Osteocyte (in vitro differentiated cells): Measurements from ENCODE around the gene CUBN. TPM values are rescaled to one million over a fixed set of nuclear protein-coding genes. Genes with fewer than 3 reads are reported as not detected.

Source experiments
- DNase-seq: peaks from one replicate; pipeline ENCODE4 v3.0.0; 2021; ENCODE audit warnings: mixed read lengths; ENCODE audit not compliant: unreplicated experiment; ENCODE audit errors: extremely low spot score
- H3K27ac Mint-ChIP-seq: one replicate; pipeline ENCODE4 v1.8.0; 2021; ENCODE audit warnings: mild to moderate bottlenecking, mixed read lengths; ENCODE audit not compliant: unreplicated experiment
- H3K27me3 Mint-ChIP-seq: one replicate; pipeline ENCODE4 v1.8.0; 2021; ENCODE audit warnings: mixed read lengths; ENCODE audit not compliant: unreplicated experiment
- H3K36me3 Mint-ChIP-seq: one replicate; pipeline ENCODE4 v1.8.0; 2021; ENCODE audit warnings: mixed read lengths; ENCODE audit not compliant: unreplicated experiment
- H3K4me1 Mint-ChIP-seq: one replicate; pipeline ENCODE4 v1.8.0; 2021; ENCODE audit warnings: mixed read lengths; ENCODE audit not compliant: unreplicated experiment
- H3K4me3 Mint-ChIP-seq: one replicate; pipeline ENCODE4 v1.8.0; 2021; ENCODE audit warnings: mild to moderate bottlenecking, moderate library complexity, mixed read lengths; ENCODE audit not compliant: unreplicated experiment
- H3K9me3 Mint-ChIP-seq: one replicate; pipeline ENCODE4 v1.8.0; 2021; ENCODE audit warnings: mixed read lengths; ENCODE audit not compliant: unreplicated experiment
- CTCF ChIP-seq: fragments of 200-600 bp; sonication (generic); IDR thresholded peaks from 2 replicates; pipeline ENCODE4 v1.5.0; 2021; ENCODE audit warnings: antibody characterized with exemption, mild to moderate bottlenecking, moderate library complexity
- total RNA-seq: library from RNA; stranded (reverse); gene quantifications from 2 replicates; pipeline ENCODE4 v1.2.1, GENCODE V29; 2021

The CUBN gene
- total RNA-seq, 1 donor from 2014 or later, result 1.4 TPM

DNA sequence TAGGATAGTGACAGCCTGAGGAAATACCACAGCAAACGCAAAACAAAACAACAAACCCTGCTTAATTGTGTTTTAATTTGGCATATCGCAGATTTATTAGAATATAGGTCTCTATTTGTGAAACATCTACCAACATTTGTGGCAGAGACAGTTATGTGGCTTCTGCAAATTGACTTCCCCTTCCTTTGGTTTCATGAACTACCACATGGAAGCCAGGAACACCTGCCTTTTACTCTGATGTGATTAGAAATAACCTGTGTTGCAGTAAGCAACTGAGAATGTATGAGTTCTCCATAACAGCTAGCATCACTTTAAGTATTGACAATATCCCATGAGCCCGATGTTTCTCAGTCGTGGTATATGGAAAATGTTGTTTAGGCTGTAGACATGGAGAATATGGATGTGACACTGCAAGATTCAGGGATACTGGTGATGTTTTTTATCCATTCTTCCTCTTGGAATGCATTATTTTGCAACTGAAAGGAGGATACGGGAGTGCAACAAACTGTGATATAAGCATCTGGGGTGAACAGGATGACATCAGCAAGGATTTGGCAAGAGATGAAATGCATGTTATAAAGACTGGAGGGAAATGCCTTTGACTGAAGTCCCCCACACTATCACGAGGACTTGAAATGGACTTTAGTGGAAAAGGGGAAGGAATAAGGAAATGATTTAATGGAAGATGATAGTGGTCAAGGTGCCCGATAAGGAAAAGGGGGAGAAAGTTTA, 95.9 kb downstream of the CUBN start:
- H3K36me3 Mint-ChIP-seq, result no peaks in the 10 kb centered on the region
- no peak for DNase-seq
- TF ChIP-seq CTCF, result no peak
- H3K27me3 Mint-ChIP-seq, result no peaks in the 10 kb centered on the region
- no peaks in the 10 kb centered on the region for H3K9me3 Mint-ChIP-seq
- H3K27ac Mint-ChIP-seq, result no peak overlapping the region
- H3K4me3 Mint-ChIP-seq, result no peak overlapping the region
- peaks cover 15% of the 10 kb centered on the region for H3K4me1 Mint-ChIP-seq

GRCh38 chr10:17031637-17032635, 97.7 kb downstream of the CUBN start:
- H3K36me3 Mint-ChIP-seq, result no peaks in the 10 kb centered on the region
- DNase-seq, result no peak
- H3K27ac Mint-ChIP-seq, result no peak overlapping the region
- no peak for TF ChIP-seq CTCF
- H3K27me3 Mint-ChIP-seq, result no peaks in the 10 kb centered on the region
- H3K4me1 Mint-ChIP-seq, result peaks cover 24% of the 10 kb centered on the region
- no peaks in the 10 kb centered on the region for H3K9me3 Mint-ChIP-seq
- no peak overlapping the region for H3K4me3 Mint-ChIP-seq

DNA sequence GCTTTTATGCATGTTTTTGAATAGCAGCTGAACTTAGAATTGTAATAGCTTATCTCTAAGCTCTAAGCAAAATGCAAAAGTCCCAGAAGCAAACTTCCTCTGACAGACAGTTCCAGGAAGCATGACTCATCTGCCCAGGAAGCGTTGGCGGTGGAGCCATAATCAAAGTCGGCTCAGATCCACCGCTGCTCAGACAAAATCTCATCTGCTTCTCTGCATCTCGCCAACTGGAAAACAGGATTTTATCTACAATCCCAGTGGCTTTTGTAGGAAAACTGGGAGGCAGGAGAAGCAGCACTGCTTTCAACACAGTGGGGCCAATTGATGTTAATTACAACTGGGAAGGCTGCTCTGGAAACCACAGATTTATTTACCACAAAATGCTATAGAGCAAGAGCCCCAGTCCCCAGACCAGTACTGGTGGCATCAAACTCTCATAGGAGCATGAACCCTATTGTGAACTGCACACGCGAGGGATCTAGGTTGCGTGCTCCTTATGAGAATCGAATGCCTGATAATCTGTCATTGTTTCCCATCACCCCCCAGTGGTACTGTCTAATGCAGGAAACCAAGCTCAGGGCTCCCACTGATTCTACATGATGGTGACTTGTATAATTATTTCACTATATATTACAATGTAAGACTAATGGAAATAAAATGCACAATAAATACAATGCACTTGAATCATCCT, 99.9 kb downstream of the CUBN start:
- peak overlapping the region; percentile 87 for H3K27ac Mint-ChIP-seq
- peak overlapping the region; percentile 55 for H3K4me3 Mint-ChIP-seq
- no peaks in the 10 kb centered on the region for H3K27me3 Mint-ChIP-seq
- TF ChIP-seq CTCF, result no peak
- H3K9me3 Mint-ChIP-seq, result no peaks in the 10 kb centered on the region
- no peaks in the 10 kb centered on the region for H3K36me3 Mint-ChIP-seq
- no peak for DNase-seq
- H3K4me1 Mint-ChIP-seq, result peaks cover 38% of the 10 kb centered on the region

GRCh38 chr10:17029239-17029580, 100.4 kb downstream of the CUBN start:
- peaks cover 42% of the 10 kb centered on the region for H3K4me1 Mint-ChIP-seq
- H3K36me3 Mint-ChIP-seq, result no peaks in the 10 kb centered on the region
- no peak for TF ChIP-seq CTCF
- no peak for DNase-seq
- peak overlapping the region; percentile 87 for H3K27ac Mint-ChIP-seq
- H3K4me3 Mint-ChIP-seq, result peak overlapping the region; percentile 55
- no peaks in the 10 kb centered on the region for H3K27me3 Mint-ChIP-seq
- H3K9me3 Mint-ChIP-seq, result no peaks in the 10 kb centered on the region
